GM13977 (cell line): ENCODE measurements around the gene CEBPE.

Source experiments
- DNase-seq: peaks from one replicate; pipeline ENCODE4 v3.0.0; 2012; ENCODE audit warnings: low spot score
- in situ Hi-C: fragments of 300-500 bp; cut with MboI; formaldehyde crosslinking; loops from one replicate; pipeline ENCODE4 v1.12.0; 2022; ENCODE audit warnings: low sequenced_read_pairs, low pct_unique_long_range_greater_than_20kb, mixed read lengths, inconsistent platforms; ENCODE audit not compliant: unreplicated experiment
- TF ChIP-seq, protein P1 (sequence below): IDR thresholded peaks from 2 replicates; pipeline ENCODE4 v1.5.1; 2012; ENCODE audit warnings: mild to moderate bottlenecking, control low read depth; ENCODE audit not compliant: insufficient read depth; ENCODE audit errors: extremely low read depth, missing control alignments

Gene CEBPE

GRCh38 chr14:23162800-23163199 lies 43.7 kb upstream of the CEBPE start:
- in situ Hi-C loops: no loop called here
- DNase-seq: no peak
- TF ChIP-seq, protein P1, sequence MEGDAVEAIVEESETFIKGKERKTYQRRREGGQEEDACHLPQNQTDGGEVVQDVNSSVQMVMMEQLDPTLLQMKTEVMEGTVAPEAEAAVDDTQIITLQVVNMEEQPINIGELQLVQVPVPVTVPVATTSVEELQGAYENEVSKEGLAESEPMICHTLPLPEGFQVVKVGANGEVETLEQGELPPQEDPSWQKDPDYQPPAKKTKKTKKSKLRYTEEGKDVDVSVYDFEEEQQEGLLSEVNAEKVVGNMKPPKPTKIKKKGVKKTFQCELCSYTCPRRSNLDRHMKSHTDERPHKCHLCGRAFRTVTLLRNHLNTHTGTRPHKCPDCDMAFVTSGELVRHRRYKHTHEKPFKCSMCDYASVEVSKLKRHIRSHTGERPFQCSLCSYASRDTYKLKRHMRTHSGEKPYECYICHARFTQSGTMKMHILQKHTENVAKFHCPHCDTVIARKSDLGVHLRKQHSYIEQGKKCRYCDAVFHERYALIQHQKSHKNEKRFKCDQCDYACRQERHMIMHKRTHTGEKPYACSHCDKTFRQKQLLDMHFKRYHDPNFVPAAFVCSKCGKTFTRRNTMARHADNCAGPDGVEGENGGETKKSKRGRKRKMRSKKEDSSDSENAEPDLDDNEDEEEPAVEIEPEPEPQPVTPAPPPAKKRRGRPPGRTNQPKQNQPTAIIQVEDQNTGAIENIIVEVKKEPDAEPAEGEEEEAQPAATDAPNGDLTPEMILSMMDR: no peak

GRCh38 chr14:23162005-23162404 lies 43.0 kb upstream of the CEBPE start:
- in situ Hi-C loops: no loop called here
- TF ChIP-seq, protein P1: no peak
- no peak for DNase-seq

DNA sequence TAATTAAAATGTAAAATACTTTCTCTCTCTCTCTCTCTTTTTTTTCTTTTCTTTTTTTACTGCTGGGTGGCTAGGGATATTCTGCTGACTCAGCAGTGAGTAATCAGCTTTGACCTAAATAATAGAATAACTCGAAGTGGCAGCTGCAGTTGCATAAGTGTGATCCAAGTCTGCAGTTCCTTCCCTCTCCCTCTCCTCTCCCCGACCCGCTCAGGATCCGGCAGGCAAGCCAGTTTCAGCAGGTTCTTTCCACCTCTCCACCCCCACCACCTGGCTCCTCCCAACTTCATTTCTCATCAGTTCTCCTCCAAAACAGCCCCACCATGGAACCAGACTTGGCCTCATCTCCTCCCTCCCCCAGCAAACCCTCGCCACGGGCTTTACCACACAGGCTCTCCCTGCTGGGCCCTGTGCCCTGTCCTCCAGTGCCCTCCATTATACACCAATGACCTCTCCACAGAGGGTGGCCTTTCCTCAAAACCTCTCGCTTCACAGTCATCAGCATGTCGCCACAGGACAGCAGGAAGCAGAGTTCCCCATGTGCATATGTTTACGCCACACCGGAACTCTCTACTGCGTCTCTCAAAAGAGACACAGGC lies 42.0 kb upstream of the CEBPE start:
- TF ChIP-seq, protein P1: no peak
- DNase-seq: no peak
- in situ Hi-C loops: no loop called here

GRCh38 chr14:23159532-23159931 lies 40.5 kb upstream of the CEBPE start:
- TF ChIP-seq, protein P1: no peak
- in situ Hi-C loops: no loop called here
- no peak for DNase-seq

DNA sequence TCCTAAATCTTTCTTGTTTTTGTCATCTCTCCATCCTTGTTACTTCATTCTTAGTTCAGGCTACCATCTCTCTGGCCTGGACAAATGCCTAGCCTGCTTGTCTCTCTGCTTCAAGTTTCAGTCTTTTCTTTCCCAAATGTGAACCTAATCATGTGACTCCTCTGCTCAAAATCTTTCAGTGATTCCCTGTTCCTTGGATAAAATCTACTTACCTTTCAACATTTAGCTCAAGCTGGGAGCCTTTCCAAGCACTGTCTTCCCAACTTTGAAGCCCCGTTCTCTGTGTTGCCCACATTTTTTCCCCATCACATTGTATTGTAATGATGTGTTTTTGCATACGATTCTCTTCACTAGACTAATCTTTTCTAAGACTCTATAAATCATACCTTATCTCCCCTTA lies 39.7 kb upstream of the CEBPE start:
- in situ Hi-C loops: no loop called here
- TF ChIP-seq, protein P1: no peak
- no peak for DNase-seq

- TF ChIP-seq, protein P1: no peak
- in situ Hi-C loops: no loop called here
- DNase-seq: no peak
Measured at GRCh38 chr14:23154964-23155587, 36.0 kb upstream of the CEBPE start.
